ENCODE results near the gene CHST7. TPM values are rescaled to one million over a fixed set of nuclear protein-coding genes. Genes with fewer than 3 reads are reported as not detected.

Gene CHST7
- total and polyA plus RNA-seq, 2 experiments from 2014 or later = 7.6 to 27.2 TPM

GRCh38 chrX:46630141-46630540 is 56.6 kb downstream of the CHST7 start (continued):
- TF ChIP-seq, protein P1, sequence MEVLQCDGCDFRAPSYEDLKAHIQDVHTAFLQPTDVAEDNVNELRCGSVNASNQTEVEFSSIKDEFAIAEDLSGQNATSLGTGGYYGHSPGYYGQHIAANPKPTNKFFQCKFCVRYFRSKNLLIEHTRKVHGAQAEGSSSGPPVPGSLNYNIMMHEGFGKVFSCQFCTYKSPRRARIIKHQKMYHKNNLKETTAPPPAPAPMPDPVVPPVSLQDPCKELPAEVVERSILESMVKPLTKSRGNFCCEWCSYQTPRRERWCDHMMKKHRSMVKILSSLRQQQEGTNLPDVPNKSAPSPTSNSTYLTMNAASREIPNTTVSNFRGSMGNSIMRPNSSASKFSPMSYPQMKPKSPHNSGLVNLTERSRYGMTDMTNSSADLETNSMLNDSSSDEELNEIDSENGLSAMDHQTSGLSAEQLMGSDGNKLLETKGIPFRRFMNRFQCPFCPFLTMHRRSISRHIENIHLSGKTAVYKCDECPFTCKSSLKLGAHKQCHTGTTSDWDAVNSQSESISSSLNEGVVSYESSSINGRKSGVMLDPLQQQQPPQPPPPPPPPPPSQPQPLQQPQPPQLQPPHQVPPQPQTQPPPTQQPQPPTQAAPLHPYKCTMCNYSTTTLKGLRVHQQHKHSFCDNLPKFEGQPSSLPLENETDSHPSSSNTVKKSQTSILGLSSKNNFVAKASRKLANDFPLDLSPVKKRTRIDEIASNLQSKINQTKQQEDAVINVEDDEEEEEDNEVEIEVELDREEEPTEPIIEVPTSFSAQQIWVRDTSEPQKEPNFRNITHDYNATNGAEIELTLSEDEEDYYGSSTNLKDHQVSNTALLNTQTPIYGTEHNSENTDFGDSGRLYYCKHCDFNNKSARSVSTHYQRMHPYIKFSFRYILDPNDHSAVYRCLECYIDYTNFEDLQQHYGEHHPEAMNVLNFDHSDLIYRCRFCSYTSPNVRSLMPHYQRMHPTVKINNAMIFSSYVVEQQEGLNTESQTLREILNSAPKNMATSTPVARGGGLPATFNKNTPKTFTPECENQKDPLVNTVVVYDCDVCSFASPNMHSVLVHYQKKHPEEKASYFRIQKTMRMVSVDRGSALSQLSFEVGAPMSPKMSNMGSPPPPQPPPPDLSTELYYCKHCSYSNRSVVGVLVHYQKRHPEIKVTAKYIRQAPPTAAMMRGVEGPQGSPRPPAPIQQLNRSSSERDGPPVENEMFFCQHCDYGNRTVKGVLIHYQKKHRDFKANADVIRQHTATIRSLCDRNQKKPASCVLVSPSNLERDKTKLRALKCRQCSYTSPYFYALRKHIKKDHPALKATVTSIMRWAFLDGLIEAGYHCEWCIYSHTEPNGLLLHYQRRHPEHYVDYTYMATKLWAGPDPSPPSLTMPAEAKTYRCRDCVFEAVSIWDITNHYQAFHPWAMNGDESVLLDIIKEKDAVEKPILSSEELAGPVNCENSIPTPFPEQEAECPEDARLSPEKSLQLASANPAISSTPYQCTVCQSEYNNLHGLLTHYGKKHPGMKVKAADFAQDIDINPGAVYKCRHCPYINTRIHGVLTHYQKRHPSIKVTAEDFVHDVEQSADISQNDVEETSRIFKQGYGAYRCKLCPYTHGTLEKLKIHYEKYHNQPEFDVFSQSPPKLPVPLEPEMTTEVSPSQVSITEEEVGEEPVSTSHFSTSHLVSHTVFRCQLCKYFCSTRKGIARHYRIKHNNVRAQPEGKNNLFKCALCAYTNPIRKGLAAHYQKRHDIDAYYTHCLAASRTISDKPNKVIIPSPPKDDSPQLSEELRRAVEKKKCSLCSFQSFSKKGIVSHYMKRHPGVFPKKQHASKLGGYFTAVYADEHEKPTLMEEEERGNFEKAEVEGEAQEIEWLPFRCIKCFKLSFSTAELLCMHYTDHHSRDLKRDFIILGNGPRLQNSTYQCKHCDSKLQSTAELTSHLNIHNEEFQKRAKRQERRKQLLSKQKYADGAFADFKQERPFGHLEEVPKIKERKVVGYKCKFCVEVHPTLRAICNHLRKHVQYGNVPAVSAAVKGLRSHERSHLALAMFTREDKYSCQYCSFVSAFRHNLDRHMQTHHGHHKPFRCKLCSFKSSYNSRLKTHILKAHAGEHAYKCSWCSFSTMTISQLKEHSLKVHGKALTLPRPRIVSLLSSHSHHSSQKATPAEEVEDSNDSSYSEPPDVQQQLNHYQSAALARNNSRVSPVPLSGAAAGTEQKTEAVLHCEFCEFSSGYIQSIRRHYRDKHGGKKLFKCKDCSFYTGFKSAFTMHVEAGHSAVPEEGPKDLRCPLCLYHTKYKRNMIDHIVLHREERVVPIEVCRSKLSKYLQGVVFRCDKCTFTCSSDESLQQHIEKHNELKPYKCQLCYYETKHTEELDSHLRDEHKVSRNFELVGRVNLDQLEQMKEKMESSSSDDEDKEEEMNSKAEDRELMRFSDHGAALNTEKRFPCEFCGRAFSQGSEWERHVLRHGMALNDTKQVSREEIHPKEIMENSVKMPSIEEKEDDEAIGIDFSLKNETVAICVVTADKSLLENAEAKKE (CRISPR knock-in tag; IDR thresholded peaks at IDR 0.05) = no peak
- TF ChIP-seq ZNF114 (CRISPR knock-in tag; IDR thresholded peaks at IDR 0.05) = no peak
- no peak for TF ChIP-seq REST (IDR thresholded peaks at IDR 0.05; ENCODE audit: unreplicated experiment)
- no peak for TF ChIP-seq NANOG (IDR thresholded peaks at IDR 0.05; ENCODE audit: borderline replicate concordance)
- no peak for TF ChIP-seq EZH2phosphoT487 (IDR thresholded peaks at IDR 0.05; ENCODE audit: unreplicated experiment)

DNA sequence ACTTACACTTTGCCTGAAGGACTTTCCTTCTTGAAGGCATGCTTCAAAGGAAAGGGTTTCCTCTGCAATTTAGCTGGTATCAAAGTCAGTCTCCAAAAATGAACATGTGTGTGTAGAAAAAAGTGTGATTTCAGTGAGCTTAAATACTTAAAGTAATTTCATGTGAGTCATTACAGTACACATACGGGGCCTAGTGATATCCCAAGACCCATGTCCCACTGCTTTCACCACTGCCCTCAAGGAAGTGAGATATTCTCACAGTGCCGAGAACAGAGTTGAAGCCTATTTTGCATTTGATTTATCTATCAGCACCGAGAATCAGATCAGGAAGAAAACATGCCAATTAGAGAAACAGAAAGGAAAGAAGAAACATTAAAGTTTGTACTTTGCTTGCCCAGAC is 61.0 kb downstream of the CHST7 start:
- Histone ChIP-seq H3K27ac (ENCODE audit: low read depth) (0 out of 2 replicates have a peak overlapping the region, but pooled peaks have one; percentile 19), H3K27me3 (ENCODE audit: insufficient read depth) (no peaks in the 10 kb centered on the region), H3K4me1 (ENCODE audit: insufficient read depth) (no peaks in the 10 kb centered on the region), H3K9me2 (ENCODE audit: insufficient read depth) (no peaks in the 10 kb centered on the region), H3K79me2 (replicated peaks; ENCODE audit: insufficient read depth) (no peaks in the 10 kb centered on the region), H3F3A (replicated peaks; ENCODE audit: low read depth) (no peaks in the 10 kb centered on the region), H4K20me1 (replicated peaks; ENCODE audit: insufficient read depth) (no peaks in the 10 kb centered on the region), H3K4me3 (no peak overlapping the region), H2AFZ (no peak overlapping the region), H3K4me2 (no peak overlapping the region), H3K36me3 (ENCODE audit: insufficient read depth) (no peaks in the 10 kb centered on the region)
- Mint-ChIP-seq H3K27me3 (ENCODE audit: insufficient read depth, low read depth, poor library complexity) (peaks cover 6% of the 10 kb centered on the region), H3K9me3 (no peaks in the 10 kb centered on the region), H3K27ac (no peak overlapping the region; the same call in 1 of the 2 replicates), H3K36me3 (ENCODE audit: low read depth) (peaks cover 17% of the 10 kb centered on the region), H3K4me1 (no peaks in the 10 kb centered on the region), H3K4me3 (no peak overlapping the region)
- no peak for ATAC-seq
- no peak for DNase-seq (ENCODE audit: low spot score)
- no peak for TF ChIP-seq STAT1 (IDR thresholded peaks at IDR 0.05; ENCODE audit: unreplicated experiment)
- no peak for TF ChIP-seq EZH2 (IDR thresholded peaks at IDR 0.05; ENCODE audit: low read depth, unreplicated experiment)
- TF ChIP-seq REST (IDR thresholded peaks at IDR 0.05; ENCODE audit: unreplicated experiment) = no peak
- no peak for TF ChIP-seq NANOG (IDR thresholded peaks at IDR 0.05; ENCODE audit: borderline replicate concordance)
- TF ChIP-seq POLR2AphosphoS5 (IDR thresholded peaks at IDR 0.05; ENCODE audit: low read depth) = no peak
- TF ChIP-seq ZNF331 (CRISPR knock-in tag; IDR thresholded peaks at IDR 0.05; ENCODE audit: low read depth) = no peak
